Nephron (organoid): ENCODE data around the gene S100P.
A peak's percentile ranks its signal among the peaks of the same experiment; 100 is the strongest.

Source experiments
- H3K27ac Mint-ChIP-seq, 3 experiments: 2 replicates each; pipeline ENCODE4 v1.8.0; 2020; ENCODE audit warnings: mixed read lengths in 3 of 3, mild to moderate bottlenecking in 2 of 3, moderate library complexity in 1 of 3
- H3K27me3 Mint-ChIP-seq: 2 replicates; pipeline ENCODE4 v1.8.0; 2021; ENCODE audit warnings: low read depth, mild to moderate bottlenecking, moderate library complexity, mixed read lengths
- H3K36me3 Mint-ChIP-seq: 2 replicates; pipeline ENCODE4 v1.8.0; 2020; ENCODE audit warnings: low read depth, mixed read lengths
- H3K4me1 Mint-ChIP-seq: 2 replicates; pipeline ENCODE4 v1.8.0; 2020; ENCODE audit warnings: mixed read lengths
- H3K4me3 Mint-ChIP-seq, 3 experiments: 2 replicates each; pipeline ENCODE4 v1.8.0; 2020; ENCODE audit warnings: mild to moderate bottlenecking in 3 of 3, mixed read lengths in 3 of 3, moderate library complexity in 2 of 3
- H3K9me3 Mint-ChIP-seq: 2 replicates; pipeline ENCODE4 v1.8.0; 2020; ENCODE audit warnings: mixed read lengths
- TF ChIP-seq, protein P1 (sequence below), 3 experiments: fragments of 200-600 bp; sonication (generic); IDR thresholded peaks; one replicate each; pipeline ENCODE4 v1.5.0; 2021; ENCODE audit warnings: antibody characterized with exemption in 3 of 3; ENCODE audit not compliant: unreplicated experiment in 3 of 3

Gene S100P

DNA sequence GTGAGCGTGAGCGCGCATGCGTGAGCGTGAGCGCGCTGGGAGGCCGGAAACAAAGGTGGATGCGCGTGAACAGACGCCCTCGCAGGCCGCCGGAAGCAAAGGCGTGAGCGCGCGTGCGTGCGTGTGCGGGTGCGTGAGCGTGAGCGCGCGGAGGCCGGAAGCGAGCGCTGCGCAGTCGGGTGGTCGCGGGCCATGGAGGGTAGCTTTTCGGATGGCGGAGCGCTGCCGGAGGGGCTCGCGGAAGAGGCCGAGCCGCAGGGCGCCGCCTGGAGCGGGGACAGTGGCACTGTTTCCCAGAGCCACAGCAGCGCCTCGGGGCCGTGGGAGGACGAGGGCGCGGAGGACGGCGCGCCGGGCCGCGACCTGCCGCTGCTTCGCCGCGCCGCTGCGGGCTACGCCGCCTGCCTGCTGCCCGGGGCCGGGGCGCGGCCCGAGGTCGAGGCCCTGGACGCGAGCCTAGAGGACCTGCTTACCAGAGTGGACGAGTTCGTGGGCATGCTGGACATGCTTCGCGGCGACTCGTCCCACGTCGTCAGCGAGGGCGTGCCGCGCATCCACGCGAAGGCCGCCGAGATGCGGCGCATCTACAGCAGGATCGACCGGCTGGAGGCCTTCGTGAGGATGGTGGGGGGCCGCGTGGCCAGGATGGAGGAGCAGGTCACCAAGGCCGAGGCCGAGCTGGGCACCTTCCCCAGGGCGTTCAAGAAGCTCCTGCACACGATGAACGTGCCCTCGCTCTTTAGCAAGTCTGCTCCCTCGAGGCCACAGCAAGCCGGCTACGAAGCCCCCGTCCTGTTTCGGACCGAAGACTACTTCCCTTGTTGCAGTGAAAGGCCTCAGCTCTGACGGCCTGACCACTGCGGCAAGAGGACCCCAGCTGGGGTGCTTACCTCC, 22.6 kb downstream of the S100P start, which contains the start of gene BLOC1S4:
Gene BLOC1S4 (plus strand): TSS at position 157 of the 894 bp plus-strand sequence. CDS start 36 bp downstream, at position 193.
- peaks cover 3% of the 10 kb centered on the region for H3K9me3 Mint-ChIP-seq
- H3K27ac Mint-ChIP-seq: peak within 1 kb of the TSS; percentile 81 to 99 (median 98)
- peak within 1 kb of the TSS; percentile 90 to 92 (median 91) for H3K4me3 Mint-ChIP-seq
- no peaks in the 10 kb centered on the region for H3K36me3 Mint-ChIP-seq
- H3K4me1 Mint-ChIP-seq: peaks cover 18% of the 10 kb centered on the region
- H3K27me3 Mint-ChIP-seq: peaks cover 15% of the 10 kb centered on the region
- TF ChIP-seq, protein P1, sequence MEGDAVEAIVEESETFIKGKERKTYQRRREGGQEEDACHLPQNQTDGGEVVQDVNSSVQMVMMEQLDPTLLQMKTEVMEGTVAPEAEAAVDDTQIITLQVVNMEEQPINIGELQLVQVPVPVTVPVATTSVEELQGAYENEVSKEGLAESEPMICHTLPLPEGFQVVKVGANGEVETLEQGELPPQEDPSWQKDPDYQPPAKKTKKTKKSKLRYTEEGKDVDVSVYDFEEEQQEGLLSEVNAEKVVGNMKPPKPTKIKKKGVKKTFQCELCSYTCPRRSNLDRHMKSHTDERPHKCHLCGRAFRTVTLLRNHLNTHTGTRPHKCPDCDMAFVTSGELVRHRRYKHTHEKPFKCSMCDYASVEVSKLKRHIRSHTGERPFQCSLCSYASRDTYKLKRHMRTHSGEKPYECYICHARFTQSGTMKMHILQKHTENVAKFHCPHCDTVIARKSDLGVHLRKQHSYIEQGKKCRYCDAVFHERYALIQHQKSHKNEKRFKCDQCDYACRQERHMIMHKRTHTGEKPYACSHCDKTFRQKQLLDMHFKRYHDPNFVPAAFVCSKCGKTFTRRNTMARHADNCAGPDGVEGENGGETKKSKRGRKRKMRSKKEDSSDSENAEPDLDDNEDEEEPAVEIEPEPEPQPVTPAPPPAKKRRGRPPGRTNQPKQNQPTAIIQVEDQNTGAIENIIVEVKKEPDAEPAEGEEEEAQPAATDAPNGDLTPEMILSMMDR (IDR thresholded peaks at IDR 0.05; ENCODE audit: unreplicated experiment in 3 of 3): peak in 1 of 3 experiments; percentile 16

DNA sequence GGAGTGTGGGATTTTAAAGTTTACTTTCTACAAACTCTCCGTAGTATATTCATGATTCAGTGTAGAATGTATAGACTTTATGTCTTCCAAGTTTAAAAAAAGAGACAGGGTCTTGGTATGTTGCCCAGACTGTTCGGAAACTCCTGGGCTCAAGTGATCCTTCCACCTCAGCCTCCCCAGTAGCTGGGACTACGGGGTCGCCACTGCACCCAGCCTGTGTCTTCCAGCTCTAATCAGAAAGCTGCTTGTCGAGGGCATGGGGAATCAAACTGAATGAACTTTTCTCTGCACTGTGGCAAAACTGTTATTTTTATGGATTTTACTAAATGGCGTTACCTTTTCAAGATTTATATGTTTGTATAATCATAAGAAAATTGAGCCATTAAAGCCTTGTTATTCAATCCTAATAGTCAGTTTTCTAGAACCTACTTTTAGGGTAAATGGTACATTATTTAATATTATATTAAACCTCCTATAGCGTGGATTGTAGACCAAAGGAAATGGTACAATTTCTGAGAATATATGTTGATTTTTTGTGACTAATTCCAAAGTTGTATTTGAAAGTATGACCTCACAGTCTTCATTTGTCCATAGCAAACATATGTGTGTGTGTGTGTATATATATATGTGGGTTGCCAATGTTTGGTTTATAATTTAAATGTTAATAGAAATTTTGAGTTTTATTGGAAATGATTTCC, 23.4 kb downstream of the S100P start:
- Mint-ChIP-seq H3K27me3 (peaks cover 15% of the 10 kb centered on the region), H3K4me3 (peak overlapping the region; percentile 90 to 92 (median 91))

DNA sequence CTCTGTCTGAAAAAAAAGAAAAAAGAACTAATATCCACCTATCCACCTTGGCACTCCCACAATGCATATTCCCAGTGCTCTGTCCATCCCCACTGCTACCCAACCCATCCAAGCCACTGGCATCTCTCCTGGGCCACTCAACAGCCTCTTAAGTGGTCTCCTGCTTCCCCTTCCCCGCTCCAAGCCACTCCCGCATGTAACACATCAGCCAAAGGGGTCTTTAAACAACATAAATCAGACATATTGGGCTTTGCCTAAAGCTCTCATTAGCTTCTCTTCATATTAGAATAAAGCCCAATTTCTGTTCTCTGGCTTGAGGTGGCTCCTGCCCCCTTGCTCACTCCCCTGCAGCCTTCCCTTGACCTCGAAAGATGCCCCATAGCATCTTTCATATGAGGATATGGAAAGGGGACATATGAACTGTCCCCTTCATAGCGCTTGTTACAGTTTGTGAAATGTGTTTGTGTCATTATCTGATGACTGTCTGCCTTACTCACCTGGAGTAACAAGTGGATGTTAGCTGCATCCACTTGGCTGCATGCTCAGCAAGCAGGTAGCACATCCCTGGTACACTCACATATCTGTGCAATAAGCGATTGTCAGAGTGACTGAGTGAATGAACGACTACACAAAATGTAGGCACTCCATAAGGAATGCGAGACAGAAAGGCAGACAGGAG, 25.4 kb downstream of the S100P start:
- Mint-ChIP-seq H3K4me3 (peak overlapping the region; percentile 62 to 81 (median 65)), H3K9me3 (no peaks in the 10 kb centered on the region), H3K27ac (peak overlapping the region in 1 of 3 experiments; percentile 0), H3K4me1 (peaks cover 18% of the 10 kb centered on the region), H3K36me3 (no peaks in the 10 kb centered on the region), H3K27me3 (peaks cover 10% of the 10 kb centered on the region)
- TF ChIP-seq, protein P1 (IDR thresholded peaks at IDR 0.05; ENCODE audit: unreplicated experiment in 3 of 3): no peak

More for the DNA sequence above, 23.4 kb downstream of the S100P start:
- H3K27ac Mint-ChIP-seq: peak overlapping the region; percentile 81 to 99 (median 95)
- H3K4me1 Mint-ChIP-seq: peaks cover 18% of the 10 kb centered on the region
- no peaks in the 10 kb centered on the region for H3K9me3 Mint-ChIP-seq
- no peaks in the 10 kb centered on the region for H3K36me3 Mint-ChIP-seq
- TF ChIP-seq, protein P1 (IDR thresholded peaks at IDR 0.05; ENCODE audit: unreplicated experiment in 3 of 3): no peak

DNA sequence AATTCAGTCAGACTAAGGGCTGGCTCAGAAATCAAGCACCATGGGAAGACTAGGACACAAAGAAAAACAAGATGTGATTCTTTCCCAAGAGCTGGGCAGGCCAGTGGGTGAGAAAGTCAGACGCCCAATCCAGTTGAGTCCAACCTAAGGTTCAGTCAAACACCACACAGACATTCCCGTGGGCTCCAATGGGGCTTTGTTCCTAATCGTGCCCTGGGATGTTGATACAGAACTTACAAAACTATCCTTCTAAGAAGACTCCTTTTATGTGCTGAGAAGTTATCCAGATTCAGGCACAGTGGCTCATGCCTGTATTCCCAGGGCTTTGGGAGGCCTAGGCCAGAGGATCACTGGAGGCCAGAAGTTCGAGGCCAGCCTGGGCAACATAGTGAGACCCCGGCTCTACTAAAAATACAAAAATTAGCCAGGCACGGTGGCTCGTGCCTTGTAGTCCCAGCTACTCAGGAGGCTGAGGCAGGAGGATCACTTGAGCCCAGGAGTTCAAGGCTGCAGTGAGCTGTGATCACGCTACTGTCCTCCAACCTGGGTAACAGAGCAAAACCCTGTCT, 26.0 kb downstream of the S100P start:
- TF ChIP-seq, protein P1 (IDR thresholded peaks at IDR 0.05; ENCODE audit: unreplicated experiment in 3 of 3): no peak
- peak overlapping the region in 1 of 3 experiments; percentile 0 for H3K27ac Mint-ChIP-seq
- no peaks in the 10 kb centered on the region for H3K36me3 Mint-ChIP-seq
- peaks cover 18% of the 10 kb centered on the region for H3K4me1 Mint-ChIP-seq
- H3K4me3 Mint-ChIP-seq: no peak overlapping the region
- peaks cover 4% of the 10 kb centered on the region for H3K27me3 Mint-ChIP-seq
- H3K9me3 Mint-ChIP-seq: no peaks in the 10 kb centered on the region

DNA sequence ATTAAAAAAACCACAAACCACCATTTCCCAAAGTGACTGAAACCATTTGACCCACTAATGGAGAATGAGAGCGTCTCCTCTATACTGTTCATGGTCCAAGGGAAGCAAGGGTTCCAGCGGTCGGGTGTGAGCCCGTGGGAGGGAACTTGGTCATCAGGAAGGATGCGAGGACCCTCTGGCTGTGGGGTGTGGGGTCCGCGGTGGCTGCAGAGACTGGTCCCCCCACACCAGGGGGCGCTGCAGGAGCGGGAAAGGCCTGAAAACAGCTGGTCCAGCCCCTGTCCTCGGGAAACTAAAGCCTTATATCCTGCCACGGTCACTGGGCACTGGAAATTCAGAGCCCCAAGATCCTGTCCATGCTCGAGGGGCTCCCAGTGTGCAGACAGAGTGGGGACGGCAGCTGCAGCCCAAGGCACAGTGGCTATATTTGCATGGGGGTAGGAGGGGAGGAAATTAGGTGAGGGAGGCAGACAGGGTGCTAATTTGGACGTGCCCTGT, 26.6 kb downstream of the S100P start:
- TF ChIP-seq, protein P1 (IDR thresholded peaks at IDR 0.05; ENCODE audit: unreplicated experiment in 3 of 3): peak; percentile 91 to 97 (median 96)
- H3K9me3 Mint-ChIP-seq: no peaks in the 10 kb centered on the region

More for the DNA sequence above, 26.6 kb downstream of the S100P start:
- no peaks in the 10 kb centered on the region for H3K27me3 Mint-ChIP-seq
- H3K4me1 Mint-ChIP-seq: peaks cover 18% of the 10 kb centered on the region
- peak overlapping the region; percentile 67 to 78 (median 68) for H3K4me3 Mint-ChIP-seq
- H3K36me3 Mint-ChIP-seq: no peaks in the 10 kb centered on the region
- H3K27ac Mint-ChIP-seq: peak overlapping the region in 1 of 3 experiments; percentile 10
